HG03108 (cell line): ENCODE results near the gene STXBP5.

Experiments
- ATAC-seq: cut with Tn5 transposase; IDR thresholded peaks from one replicate; pipeline ENCODE4 v1.9.1; 2021; ENCODE audit warnings: moderate library complexity; ENCODE audit not compliant: unreplicated experiment

The STXBP5 gene

DNA sequence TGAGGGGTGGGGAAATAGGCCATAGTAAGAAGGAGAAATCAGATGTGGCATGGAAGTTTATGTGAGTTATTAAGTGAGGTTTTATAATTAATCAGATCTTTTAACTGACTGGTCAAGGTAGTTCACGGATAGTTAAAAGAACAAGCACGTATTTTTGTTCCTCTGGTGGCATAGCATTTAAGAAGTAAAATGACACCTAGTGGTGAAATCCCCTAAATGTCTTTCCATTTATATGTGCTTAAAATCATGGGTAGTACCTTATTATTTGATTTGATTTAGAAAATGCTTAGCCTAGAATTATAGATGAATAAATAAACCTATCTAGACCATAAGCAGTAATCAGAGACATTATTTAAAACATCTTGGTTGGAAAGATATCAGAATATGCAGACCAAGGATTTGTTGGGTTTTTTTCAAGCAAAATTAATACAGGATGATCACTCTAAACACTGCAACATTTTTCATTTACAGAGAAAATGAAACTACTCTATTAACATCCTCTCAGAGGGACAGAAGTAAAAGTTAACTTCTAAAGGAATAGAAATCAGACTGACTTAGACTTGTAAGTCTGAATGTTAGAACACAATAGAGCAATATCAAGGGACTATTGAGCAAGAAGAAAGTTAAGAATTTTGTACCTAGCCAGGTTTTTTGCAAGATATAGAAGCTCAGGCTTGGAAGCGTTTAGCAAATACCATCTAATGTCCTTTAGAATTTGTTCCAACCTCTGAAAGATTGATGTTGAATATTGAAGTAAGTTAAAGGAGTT, 81.1 kb downstream of the STXBP5 start:
- peak; percentile 63 for ATAC-seq

DNA sequence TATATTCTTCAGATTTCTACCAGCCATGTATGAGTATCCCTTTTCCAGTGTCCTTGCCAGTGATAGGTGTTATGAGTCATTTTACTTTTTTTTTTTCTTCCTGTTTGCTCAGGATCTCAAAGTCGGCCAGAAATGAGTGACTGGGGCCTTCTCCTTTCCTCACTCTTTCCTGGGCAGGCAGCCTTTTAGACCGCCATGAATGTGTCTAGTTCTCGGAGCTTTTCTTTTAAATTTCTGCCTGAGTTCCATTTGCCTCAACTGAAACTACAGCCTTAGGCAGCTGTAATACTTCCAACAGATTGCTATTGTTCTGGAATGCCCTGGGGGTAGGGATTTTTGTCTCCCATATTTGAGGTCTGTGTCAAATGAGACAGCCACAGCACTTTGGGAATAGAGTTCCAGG, 83.7 kb downstream of the STXBP5 start:
- ATAC-seq, result no peak

DNA sequence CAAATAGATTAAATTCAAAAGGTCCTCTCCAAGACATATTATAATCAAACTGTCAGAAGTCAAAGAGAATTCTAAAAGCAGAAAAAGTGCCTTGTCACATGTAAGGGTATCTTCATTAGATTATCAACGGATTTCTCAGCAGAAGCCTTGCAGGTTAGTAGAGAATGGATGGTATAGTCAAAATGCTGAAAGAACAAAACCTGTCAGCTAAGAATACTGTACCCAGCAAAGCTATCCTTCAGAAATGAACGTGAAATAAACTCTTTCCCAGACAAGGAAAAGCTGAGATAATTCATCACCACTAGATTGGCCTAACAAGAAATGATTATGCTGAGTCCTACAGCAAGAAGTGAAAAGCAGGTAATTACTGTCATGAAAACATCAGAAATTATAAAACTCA, 92.9 kb downstream of the STXBP5 start:
- ATAC-seq, result no peak

DNA sequence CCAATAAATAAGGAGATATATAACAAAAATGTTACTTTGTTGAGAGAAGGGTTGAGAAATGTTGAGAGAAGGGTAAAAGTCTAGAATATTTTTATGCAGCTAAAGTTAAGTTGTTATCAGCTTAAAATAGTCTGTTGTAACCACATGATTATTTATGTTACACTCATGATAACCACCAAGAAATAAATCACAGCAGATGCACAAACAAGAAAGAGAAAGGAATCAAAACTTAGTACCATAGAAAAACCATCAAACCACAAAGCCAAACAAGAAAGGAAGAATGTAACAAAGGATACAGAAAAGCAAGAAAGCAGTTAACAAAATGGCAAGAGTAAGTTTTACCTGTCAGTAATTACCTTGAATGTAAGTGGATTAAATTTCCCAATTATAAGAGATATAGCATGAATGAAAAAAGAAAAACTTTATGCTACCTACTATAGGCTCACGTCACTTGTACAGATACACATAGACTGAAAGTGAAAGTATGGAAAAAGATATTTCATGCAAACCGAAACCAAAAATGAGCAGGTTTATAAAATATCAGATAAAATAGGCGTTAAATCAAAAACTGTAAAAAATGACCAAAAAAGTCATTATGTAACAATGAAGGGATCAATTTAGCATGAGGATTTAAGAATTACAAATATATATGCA, 93.6 kb downstream of the STXBP5 start:
- no peak for ATAC-seq

DNA sequence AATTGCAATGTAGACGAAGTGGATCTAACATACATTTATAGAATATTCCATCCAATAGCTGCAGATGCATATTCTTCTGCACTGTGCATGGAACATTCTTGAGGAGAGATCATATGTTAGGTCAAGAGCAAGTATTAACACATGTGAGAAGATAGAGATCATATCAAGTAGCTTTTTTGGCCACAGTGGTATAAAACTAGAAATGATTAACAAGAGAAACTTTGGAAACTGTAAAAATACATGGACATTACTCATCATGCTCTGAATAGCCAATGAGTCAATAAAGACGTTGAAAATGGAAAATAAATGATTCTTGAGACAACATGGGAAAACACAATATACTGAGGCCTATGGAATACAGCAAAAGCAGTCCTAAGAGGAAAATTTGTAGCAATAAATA, 94.2 kb downstream of the STXBP5 start:
- no peak for ATAC-seq

DNA sequence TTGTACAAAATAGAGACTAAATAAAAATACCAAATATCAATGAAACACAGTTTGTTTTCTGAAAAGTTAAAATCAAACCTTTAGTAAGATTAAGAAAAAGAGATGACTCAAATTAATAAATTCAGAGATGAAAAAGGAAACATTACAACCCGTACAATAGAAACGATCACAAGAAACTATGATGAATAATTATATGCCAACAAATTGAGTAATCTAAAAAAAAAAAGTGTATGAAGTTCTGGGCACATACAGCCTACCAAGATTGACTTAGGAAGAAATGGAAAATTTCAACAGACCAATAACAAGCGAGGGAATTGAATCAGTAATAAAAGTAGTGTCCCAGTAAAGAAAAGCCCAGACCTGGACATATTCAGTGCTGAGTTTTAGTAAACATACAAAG, 94.8 kb downstream of the STXBP5 start:
- no peak for ATAC-seq

DNA sequence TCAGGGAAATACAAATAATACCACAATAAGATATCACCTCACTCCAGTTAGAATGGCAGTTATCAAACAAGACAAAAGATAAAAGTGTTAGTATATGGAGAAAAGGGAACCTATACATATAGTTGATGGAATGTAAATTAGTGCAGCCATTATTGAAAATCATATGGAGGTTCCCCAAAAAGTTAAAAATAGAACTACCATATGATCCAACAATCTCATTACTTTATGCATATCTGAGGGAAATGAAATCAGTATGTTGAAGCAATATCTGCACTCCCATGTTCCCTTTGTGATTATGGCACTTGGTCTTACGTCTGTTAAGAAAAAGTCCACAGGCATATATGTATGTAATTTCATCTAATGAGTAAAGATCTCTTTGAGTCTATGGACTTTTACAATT, 96.9 kb downstream of the STXBP5 start:
- no peak for ATAC-seq

DNA sequence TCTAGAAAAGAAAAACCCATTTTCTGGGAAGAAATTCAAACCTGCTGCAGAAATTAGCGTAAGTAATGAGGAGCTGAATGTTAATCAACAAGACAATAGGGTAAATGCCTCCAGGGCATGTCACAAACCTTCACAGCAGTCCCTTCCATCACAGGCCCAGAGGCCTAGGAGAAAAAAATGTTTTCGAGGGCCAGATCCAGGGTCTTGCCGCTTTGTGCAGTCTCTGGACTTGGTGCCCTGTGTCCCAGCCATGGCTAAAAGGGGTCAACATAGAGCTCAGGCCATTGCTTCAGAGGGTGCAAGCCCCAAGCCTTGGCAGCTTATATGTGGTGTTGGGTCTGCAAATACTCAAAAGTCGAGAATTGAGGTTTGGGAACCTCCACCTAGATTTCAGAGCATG, 99.8 kb downstream of the STXBP5 start:
- no peak for ATAC-seq

DNA sequence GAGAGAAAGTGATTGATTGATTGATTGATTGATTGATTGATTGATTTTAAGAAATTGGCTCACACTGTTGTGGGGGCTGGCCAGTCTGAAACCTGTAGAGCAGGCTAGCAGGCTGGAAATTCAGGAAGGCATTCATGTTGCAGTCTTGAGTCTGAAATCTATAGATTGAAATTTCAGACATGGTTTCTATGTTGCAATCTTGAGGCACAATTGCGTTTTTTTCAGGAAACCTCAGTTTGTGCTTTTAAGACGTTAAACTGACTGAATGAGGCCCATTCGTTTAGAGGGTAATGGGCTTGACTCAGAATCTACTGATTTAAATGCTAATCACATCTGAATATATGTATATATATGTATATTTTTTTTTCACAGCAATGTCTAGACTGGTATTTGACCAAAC, 106.3 kb downstream of the STXBP5 start:
- no peak for ATAC-seq

DNA sequence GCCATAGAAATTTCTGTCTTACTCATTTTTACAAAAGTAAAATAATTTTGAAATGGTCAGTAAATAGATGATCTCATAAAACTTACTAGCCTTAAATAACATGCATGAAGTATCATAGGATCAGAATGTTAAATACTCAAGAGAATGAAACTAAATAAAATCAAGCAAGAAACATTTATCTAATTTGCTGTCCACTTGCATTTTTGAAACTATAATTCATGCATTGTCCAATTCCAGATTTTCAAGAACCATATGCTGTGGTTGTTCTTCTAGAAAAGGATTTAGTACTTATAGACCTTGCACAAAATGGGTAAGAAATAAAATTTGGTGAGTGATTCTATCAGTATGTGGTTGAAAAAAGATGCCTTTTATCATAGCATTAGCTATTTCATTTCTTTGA, 107.0 kb downstream of the STXBP5 start:
- no peak for ATAC-seq

DNA sequence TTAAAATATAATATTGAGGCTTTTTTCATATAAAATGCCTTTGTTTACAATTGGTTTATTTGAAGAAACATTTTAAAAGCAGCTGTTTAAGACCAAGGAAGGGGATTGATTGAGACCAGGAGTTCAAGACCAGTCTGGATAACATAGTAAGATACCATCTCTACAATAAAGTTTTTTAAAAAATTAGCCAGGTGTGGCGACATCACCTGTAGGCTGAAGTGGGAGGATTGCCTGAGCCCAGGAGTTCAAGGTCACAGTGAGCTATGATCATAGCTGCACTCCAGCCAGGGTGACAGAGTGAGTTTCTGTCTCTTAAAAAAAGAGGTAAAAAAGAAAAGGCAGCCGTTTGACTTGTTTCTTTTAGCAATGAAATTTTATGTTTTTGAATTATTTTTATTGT, 117.0 kb downstream of the STXBP5 start:
- ATAC-seq, result no peak

DNA sequence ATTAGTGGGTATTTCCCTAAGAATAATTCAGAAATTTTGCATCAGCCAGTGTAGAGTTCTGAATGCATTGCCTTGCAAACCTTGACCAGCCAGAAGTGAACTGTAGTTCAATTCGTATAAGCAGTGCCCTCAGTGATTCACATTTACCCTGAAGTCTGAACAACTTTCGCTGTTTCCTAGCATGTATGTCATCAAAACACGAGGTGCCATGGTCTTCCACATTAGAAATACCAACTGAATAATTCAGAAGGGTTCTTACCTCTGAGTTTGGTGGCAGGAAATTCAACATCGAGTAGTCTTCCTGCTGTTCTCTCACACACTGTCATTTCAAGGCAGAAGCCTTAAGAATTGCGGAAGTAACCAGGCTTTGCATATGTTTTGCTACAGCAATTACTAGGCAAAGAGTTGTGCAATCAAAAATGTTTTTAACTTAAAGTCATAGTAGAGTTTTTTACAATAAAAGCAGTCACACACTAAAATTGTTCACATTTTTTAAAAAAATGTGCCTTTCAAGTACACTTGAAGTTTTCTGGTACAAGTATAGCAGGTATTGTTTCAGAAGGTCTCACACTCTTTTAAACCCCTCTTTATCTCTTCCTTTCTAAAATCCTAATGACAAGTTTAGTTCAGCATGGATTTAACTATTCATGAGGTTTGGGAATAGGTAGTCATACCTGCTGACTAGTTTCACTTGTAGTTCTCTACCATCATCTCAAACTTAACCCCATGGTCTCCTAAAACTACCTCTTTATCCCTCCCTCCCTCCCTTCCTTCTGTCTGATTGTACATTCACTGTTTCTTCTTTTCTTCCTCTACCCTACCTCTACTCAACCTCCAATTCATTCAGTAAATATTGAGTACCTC, 118.3 kb downstream of the STXBP5 start:
- peak; percentile 95 for ATAC-seq

DNA sequence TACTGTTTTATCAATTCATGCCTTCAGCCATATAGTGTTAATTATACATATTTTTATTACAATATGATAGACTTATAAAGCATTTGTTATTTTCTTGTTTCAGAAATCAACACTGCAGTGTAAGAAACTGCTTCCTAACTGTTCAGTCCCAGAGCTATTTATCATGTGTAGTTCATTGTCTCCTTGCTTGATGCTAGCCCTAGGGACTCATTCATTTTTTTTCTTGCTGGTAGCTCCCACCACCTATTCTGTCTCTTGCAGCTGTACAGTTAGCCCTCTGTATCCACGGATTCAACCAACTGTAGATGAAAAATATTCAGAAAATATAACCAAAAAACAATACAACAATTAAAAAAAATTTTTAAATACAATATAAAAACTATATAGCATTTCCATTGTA, 121.3 kb downstream of the STXBP5 start:
- no peak for ATAC-seq

DNA sequence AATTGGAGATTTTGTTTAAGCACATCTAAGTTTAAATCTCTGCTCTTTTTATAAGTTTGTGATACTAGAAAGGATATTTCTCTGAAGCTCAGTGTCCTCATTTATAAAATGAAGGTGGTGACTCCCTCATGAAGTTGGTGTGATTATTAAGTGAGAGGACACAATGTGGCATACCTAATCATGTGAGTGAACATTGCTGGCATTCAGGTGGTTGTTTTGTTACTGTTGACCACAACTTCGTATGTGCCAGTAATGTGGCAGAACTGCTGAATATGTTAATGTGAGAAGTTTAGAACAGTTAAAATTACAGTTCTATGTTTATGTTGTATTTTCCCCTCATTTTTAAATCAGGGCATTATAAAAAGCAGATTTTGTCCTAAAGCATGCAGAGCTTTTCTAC, 127.2 kb downstream of the STXBP5 start:
- no peak for ATAC-seq

DNA sequence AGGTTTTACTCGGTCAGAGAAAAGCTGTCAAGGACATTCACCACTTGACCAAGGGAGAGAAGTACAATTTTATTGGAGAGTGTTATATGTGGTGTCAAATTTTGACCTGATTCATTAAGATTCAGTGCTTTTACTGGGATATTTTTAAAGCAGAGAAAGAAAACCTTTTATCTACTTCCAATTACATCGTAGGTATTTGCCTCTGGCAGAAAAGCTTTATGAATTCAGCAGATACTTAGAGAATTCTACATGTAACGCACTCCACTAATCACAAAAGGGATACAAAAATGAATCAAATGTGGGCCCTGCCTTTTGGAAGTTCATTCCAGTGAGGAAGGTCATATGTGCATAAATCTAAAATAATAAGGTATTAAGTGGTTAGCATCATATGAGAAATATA, 133.7 kb downstream of the STXBP5 start:
- no peak for ATAC-seq

DNA sequence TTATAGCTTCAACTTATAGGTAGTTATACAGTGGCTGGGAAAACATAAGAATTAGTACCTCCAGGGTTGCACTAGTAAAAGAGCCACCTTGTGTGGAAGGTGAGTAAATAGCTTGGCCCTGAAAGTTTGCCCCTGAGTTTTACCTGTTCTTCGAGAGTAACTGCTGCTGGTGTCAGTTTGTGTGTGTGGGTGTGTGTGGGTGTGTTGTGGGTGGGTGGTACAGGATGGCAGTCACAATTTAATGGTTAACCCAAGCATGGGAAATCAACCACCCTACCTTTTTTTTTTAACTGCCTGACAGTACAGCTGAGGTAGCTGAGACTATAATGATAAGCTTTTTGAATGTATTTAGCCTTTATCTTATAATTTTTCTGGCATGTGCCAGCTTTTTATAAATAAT, 137.3 kb downstream of the STXBP5 start:
- ATAC-seq, result no peak

DNA sequence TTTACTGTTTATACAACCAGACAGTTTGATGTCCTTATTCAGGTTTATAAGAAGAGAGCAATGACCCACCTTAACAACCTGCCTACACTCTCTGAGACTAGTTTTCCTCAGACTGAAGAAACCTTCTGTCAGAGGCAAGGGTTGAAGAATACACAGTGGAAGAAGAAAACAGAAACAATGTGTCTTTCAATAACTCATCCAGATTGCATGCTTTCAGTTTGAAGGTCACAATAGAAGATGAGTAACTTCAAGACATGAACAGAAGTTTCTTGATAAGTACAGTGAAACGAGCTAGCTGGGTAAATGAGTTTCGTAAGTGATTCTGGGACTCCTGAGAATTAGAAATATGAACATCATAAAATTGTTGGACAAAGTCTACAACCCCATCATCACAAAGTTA, 141.7 kb downstream of the STXBP5 start:
- ATAC-seq, result no peak

DNA sequence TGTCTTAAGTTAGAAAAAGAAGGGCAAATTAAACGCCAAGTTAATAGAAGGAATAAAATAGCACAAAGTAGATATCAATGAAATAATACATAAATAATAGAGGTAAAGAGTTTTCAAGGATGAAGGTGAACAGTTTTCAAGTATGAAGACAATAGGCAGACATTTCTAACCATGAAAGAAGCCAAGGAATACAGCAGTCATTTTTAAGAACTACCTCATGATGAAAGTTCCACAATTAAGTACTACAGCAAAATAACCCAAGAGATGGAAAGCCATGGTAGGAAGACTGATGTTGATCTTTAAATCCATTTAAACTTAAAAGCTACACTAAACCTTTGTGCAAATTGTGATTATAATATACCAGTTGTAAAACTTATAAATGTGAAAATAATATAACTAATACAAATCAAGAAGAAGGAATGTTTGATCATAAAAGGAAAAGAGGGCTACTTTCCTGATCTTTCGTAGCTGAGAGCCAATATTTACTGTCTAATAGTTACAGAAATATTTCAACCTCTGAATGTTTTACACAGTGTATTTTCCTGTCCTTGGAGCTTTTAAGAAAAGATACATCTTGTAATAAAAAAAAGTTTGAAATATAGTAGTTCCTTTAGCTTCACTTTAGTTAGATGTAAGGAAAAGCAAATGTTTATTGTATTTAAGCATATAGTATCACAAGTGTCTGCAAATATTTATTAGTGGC, 143.1 kb downstream of the STXBP5 start:
- no peak for ATAC-seq

DNA sequence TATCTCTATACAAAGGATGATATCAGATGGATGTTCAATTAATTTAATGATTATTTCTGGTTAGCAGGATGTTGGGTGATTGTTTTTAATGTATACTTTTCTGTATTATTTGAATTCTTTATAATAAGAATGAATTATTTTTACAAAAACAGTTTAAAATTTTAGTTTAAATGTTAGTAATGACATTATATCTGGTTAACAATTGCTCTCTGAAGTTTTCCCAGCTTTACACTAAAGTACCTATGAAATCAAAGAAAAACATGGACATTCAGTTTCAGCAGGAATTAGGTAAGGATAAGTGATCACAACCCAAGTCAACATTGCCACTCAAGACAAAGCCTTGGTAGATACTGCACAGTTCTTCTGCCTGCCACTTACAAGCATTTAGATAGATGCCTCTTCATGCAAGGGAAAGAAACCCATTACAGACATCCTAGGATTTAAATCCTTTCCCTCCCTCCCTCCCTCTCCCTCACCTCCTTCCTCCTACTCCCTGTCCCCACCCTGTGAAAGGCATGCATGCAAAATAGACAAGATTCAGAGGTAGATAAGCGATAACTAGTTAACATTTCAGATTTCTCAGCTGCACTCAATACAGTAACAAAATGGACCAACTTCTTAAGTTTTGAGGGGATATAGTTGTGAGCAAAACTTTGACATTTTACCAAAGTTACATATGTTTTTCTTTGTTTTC, 143.8 kb downstream of the STXBP5 start:
- no peak for ATAC-seq

DNA sequence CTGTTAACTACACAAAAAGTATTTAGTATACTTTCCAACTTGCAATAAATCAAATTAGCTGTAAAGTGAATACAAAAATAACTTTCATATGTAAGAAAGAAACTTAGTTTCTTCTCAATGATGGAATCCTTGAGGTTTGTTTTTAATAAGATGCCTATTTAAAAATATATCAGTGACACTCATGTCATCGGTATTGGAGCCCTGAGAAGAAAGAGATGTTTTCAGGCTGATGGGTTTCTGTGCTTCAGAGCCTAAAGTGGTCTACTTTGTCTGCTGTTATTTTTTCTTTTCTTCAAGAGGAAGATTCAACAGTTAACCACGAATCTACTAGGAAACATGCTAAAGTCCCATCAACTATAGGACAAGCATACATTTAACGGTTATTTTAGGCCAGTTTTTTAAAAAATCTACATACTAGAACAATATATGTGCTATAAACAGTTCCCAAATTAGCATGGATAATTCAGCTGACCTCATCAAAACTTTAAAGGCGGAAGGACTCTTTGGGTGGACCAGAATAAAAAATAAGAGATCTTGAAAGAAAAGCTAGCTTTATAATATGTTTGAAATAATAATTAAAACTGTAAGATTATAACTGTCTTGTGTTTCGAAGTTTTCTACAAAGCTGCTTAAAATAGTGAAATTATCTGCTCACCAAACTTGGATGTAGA, 157.2 kb downstream of the STXBP5 start:
- ATAC-seq, result no peak
